Anterior cingulate cortex (tissue), 58 donors: ENCODE data around the gene MTOR.
"Not testable (repeated sequence)": the region's sequence is repeated elsewhere in the genome, so short reads cannot be mapped to it uniquely, and the experiment has no call there.

Experiments
- DNase-seq, 58 donors: peaks; one replicate each; lab custom pipeline; 2025; lab: John Stamatoyannopoulos, UW

Gene MTOR

DNA sequence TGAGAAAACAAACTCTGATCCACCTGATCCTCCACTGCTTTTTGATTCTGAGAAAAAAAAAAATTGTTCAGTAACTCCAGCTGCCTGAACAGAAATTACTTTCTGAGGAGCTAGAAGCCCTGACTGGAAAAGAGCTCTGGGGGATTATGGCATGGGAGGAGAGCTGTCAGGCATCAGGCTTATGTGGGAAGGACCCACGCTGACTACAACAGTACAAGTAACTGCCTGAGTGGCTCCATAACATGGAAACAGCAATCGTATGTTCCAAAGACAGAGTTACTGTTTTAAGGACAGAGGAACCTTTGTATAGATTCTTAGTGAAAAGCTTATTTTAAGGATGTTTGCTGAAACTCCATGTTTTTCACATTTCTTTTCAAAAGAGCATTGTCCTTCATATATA is 74.4 kb downstream of the MTOR start:
- DNase-seq: peak in 3 of 58 donors; percentile 31

GRCh38 chr1:11187494-11187893 is 74.9 kb downstream of the MTOR start:
- DNase-seq: peak in 1 of 58 donors; percentile 24

GRCh38 chr1:11187000-11187399 is 75.4 kb downstream of the MTOR start:
- DNase-seq: peak in 3 of 58 donors; percentile 13 to 27 (median 25)

DNA sequence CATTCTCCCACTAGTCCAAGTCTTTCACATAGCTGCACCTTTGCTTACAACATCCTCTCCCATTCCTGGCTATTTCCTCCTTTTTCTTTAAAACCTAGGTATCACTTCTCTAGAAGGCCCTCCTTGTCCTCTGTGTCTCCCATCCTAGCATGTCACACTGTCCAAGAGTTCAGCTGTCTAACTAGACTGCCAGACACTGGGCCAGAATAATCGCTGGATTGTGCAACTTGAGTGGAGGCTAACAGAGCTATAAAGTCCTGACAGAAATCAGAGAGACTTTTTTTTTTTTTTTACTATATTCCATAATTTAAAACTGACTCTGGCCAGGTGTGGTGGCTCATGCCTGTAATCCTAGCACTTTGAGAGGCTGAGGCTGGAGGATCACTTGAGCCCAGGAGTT is 77.4 kb downstream of the MTOR start:
- DNase-seq: peak in 2 of 58 donors; percentile 12 to 13

DNA sequence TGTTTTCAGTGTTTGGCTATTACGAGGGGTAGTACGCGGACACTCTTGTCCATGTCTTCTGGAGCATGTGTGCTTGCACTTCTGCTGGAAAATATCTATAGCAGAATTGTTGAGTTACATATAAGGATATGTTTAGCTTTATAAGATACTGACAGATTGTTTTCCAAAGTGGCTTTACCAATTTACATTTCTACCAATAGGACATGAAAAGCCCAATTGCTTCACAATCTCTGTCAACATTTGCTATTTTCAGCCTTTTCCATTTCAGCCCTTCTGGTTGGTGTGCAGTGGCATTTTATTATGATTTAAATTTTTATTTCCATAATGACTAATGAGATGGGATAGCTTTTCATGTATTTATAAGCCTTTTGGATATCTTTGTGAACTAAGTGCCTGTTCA is 79.5 kb downstream of the MTOR start:
- no peak for DNase-seq

DNA sequence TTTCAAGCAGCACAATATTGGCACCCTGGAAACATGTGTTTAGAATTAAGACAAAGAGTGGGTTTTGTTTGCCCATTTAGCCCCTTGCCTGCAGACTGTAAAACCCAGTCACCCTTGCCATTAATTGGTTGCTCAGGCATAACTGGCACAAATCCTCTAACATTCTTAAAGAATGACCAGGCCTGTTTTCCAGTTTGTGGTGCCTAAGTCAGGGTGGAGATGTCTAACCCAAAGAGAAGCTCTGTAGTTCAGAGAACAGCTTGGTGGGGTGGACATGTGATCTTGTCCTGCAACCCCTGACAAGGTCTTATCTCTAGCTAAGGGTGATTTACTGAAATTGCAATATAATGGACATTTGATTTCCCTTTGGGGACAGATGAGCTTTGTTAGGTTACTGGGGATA is 82.0 kb downstream of the MTOR start:
- DNase-seq: no peak

DNA sequence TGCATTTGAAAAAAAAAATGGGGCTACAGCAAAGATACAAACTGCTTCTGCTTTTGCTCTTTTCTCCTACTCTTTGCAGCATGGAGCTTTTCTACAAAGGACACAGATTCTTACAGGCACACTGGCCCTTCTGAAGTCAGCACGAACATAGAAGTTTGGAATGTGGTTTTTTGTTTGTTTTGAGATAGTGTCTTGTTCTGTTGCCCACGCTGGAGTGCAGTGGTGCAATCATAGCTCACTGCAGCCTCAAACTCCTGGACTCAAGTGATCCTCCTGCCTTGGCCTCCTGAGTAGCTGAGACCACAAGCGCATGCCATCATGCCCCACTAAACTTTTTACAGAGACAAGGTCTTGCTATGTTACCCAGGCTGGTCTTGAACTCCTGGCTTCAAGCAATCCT is 82.6 kb downstream of the MTOR start:
- not testable (repeated sequence) for DNase-seq

- peak in 1 of 58 donors; percentile 44 for DNase-seq
Observed at GRCh38 chr1:11179125-11179524, 83.2 kb downstream of the MTOR start.

DNA sequence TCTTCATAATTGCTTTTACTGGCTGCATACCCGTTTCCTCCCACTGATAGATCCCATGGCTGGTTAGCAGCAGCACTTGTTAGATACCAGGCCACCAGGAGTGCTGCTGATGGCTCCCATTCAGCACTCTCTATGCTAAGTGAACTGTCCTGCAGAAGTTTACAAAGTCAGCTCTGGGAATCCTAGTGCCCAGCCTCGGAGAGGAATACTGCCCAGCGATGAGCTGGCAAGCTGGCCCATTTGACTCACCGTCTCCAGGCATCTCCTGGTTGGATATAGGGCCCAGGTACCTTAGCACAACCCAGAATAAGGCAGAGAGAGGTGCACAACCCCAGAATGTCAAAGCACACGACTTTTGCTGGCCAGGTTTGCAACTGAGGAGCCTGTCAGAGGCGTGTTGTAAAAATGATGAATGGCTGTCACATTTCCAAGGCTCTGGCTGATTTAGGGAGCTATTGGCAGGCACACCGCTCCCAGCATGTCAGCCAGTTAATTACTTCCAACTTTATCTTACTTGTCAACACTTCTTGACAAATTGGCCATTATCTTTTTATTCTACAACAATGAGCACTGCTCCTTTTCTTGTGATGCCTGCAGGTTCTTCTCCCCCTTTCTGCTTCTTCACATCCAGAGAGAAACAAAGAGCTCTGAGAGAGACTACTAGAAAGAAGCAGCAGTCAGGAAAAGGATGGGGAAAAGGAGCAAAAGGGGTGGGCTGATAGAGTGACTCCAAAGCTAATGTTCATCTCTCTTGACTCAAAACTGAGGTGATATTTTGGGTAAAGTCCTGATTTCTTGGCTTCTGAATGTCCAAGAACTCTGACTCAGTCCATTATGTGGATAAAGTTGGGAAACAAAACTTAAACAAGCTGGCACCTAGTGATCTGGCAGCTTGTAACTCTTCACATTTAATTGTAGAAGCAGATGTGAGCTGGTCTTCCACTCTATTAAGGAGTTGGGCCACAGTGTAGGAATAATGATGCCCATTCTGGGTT is 84.0 kb downstream of the MTOR start:
- DNase-seq: peak in 1 of 58 donors; percentile 10

DNA sequence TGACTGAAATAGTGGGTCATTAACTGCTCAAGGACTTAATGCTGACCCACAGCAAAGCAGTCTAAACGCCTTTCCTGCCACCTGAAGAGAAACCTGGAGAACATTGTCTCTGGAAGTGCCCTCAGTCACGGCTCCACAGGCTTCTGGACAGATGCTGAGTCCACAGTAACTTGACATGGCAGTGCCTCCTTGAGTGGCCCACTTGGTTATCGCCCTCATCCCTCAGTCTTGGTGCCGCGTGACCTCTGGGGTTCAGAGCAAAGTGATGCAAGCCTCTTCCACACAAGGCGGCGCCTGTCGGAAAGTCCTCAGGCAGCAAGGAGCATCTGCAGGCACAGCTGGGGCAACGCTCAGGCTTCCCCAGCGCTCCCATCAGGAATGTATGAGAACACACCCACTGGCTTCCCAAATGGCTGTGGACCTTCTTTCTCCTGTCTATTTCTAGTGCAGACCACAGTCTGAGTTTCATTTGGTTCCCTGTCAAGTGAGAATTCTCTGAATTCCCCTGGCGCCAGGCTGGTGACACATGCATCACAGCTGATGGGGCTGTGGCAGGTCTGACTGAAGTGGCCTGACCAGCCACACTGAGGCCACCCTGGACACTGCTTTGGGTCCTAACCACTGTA is 86.2 kb downstream of the MTOR start:
- DNase-seq: no peak

DNA sequence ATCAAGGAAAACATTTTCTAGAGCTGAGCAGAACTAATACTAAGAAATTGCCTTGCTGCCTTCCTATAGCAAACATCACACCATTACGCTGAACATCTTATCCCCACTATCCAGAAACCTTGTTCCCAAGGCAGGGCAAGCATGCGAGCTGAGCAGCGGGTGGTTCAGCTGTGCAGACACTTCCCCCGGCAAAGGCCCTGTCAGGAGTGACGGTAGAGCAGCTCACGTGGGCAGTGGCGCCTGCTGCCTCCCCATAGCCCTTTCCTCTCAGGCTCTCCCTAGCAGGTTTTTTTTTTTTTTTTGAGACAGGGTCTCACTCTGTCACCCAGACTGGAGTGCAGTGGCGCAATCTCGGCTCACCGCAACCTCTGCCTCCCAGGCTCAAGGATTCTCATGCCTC is 86.9 kb downstream of the MTOR start:
- no peak for DNase-seq

DNA sequence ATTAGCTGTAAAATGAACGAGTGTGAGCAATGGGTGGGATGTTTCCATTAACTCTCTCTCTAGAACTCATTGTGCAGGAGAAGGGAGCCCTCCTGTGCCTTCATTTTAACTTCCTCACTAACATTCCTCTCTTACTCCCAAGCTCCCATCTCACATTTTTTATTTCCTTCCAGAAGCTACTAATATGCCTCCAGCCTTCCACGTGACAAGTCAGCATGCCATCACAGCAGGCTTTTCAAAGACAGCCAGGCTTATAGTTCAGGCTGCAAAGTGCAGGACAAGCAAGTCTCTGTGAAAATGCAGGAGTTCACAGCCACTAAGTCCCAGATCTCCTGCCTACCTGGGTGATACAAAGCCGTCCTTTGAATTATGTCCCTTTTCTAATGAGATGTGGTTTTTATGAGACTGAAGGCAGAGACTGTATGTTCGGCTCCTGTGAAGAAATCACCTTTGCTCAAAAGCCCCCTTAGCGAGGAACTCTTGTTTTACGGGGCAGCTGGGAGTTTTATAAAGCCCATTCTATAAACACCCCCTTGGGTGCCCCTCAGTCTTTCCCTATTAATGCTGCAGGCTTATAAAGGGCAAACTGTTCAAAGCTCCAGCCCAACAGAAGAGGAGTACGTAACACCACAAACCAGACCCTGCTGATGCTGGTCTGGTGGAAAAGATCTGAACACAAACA is 87.9 kb downstream of the MTOR start:
- DNase-seq: peak in 1 of 58 donors; percentile 4

DNA sequence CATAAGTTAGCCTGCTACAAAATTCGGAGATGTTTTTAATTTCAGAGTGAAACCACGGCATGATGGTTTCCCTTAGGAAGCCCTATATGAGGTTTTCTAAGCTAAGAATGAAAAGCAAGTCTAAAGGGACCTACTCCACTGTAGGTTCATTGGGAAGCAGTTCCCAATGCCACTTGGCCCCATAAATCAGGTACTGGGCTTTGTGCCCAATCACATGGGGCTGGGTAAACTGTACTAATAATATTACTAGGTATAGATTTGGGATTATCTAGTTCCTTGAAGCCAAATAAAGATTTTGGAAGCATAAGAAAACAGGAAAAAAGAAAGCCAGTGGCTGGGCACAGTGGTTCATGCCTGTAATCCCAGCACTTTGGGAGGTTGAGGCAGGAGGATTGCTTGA is 92.2 kb downstream of the MTOR start:
- no peak for DNase-seq

- no peak for DNase-seq
Observed at GRCh38 chr1:11169202-11169601, 93.1 kb downstream of the MTOR start.

- DNase-seq: no peak
Observed at GRCh38 chr1:11168731-11169130, 93.6 kb downstream of the MTOR start.

DNA sequence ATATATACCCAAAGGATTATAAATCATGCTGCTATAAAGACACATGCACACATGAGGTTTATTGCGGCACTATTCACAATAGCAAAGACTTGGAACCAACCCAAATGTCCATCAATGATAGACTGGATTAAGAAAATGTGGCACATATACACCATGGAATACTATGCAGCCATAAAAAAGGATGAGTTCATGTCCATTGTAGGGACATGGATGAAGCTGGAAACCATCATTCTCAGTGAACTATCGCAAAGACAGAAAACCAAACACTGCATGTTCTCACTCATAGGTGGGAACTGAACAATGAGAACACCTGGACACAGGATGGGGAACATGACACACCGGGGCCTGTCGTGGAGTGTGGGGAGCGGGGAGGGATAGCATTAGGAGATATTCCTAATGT is 95.6 kb downstream of the MTOR start:
- not testable (repeated sequence) for DNase-seq

GRCh38 chr1:11162752-11163151 is 99.6 kb downstream of the MTOR start:
- not testable (repeated sequence) for DNase-seq

GRCh38 chr1:11158720-11159321 is 103.5 kb downstream of the MTOR start:
- DNase-seq: peak in 3 of 58 donors; percentile 13 to 55 (median 15)

- DNase-seq: no peak
Observed at GRCh38 chr1:11158291-11158690, 104.1 kb downstream of the MTOR start.

- DNase-seq: peak in 5 of 58 donors; percentile 6 to 26 (median 21)
Observed at GRCh38 chr1:11157867-11158266, 104.5 kb downstream of the MTOR start.

- no peak for DNase-seq
Observed at GRCh38 chr1:11157394-11157793, 105.0 kb downstream of the MTOR start.
